Stomach (tissue), 9 donors: ENCODE data around the gene ICAM2. TPM values are rescaled to one million over a fixed set of nuclear protein-coding genes. Genes with fewer than 3 reads are reported as not detected.
A peak's percentile ranks its signal among the peaks of the same experiment; 100 is the strongest.
"Not testable (repeated sequence)": the region's sequence is repeated elsewhere in the genome, so short reads cannot be mapped to it uniquely, and the experiment has no call there.

Experiments used
- DNase-seq, 2 donors: peaks; one replicate each; pipeline versions ENCODE4 v3.0.0 to v3.0.0-alpha.2; 2013 to 2019
- H3K27ac ChIP-seq, 5 donors: fragments of 200-600 bp in 4 of 5; sonication (generic) in 4 of 5; one replicate each; pipeline ENCODE4 v1.5.1; 2013 to 2019; ENCODE audit warnings: mild to moderate bottlenecking in 1 of 5, moderate library complexity in 1 of 5
- H3K27me3 ChIP-seq, 3 donors: fragments of 200-600 bp; sonication (generic); one replicate each; pipeline ENCODE4 v1.5.1; 2017 to 2019; ENCODE audit warnings: mixed run types in 1 of 3
- H3K36me3 ChIP-seq, 4 donors: fragments of 200-600 bp; sonication (generic); 1 replicate in 3 of 4; 2 replicates in 1 of 4; pipeline ENCODE4 v1.5.1; 2016 to 2019
- H3K4me1 ChIP-seq, 4 donors: fragments of 200-600 bp; sonication (generic); one replicate each; pipeline ENCODE4 v1.5.1; 2016 to 2019
- H3K4me3 ChIP-seq, 4 donors: fragments of 200-600 bp; sonication (generic) in 3 of 4; one replicate each; pipeline ENCODE4 v1.5.1; 2016 to 2019; ENCODE audit warnings: mild to moderate bottlenecking in 1 of 4
- H3K9me3 ChIP-seq, 4 donors: fragments of 200-600 bp; sonication (generic); one replicate each; pipeline ENCODE4 v1.5.1; 2016 to 2019
- EP300 ChIP-seq: sonication (generic); formaldehyde crosslinking; IDR thresholded peaks from one replicate; pipeline ENCODE4 v1.6.1; 2017; ENCODE audit warnings: antibody characterized with exemption
- POLR2A ChIP-seq, 4 donors: fragments of 450-650 bp; IDR thresholded peaks; one replicate each; pipeline ENCODE4 v1.6.1; 2016; ENCODE audit warnings: antibody characterized with exemption in 4 of 4, control low read depth in 2 of 4, mild to moderate bottlenecking in 1 of 4, moderate library complexity in 1 of 4
- POLR2AphosphoS5 ChIP-seq, 3 donors: sonication (generic); formaldehyde crosslinking; IDR thresholded peaks; one replicate each; pipeline ENCODE4 v1.6.1; 2016; ENCODE audit warnings: antibody characterized with exemption in 3 of 3
- WGBS, 5 donors: extraction: QIAGEN DNeasy Blood & Tissue Kit in 3 of 5; methylation state at CpG; one replicate each; pipeline versions ENCODE4 v1.1.5 to v1.1.7; 2013 to 2018; 5-methylcytosine and 5-hydroxymethylcytosine counted together
- intact Hi-C: fragments of 100-400 bp; cut with DNase I; formaldehyde crosslinking; loops from one replicate; pipeline ENCODE4 v1.15.1; 2023; ENCODE audit warnings: low total_unique reads
- polyA plus RNA-seq, 3 donors: library from polyadenylated mRNA; stranded (reverse); fragments of 200-250 nt; gene quantifications; one replicate each; pipeline ENCODE4 v1.2.3, GENCODE V29; 2013
- total RNA-seq, 5 donors: library from RNA; depleted of rRNA; stranded (reverse); fragments of >200 nt; gene quantifications; one replicate each; pipeline versions ENCODE4 v1.1.0 to v1.2.3, GENCODE V29; 2014 to 2016
- TF ChIP-seq, protein P1 (sequence below), 7 experiments: fragments of 450-650 bp in 4 of 7; fragments of 200-600 bp in 3 of 7; sonication (generic) in 3 of 7; IDR thresholded peaks; one replicate each; pipeline ENCODE4 v1.5.1; 2016 to 2019; ENCODE audit warnings: antibody characterized with exemption in 7 of 7, control low read depth in 2 of 7, mild to moderate bottlenecking in 1 of 7
- donor health status: healthy with polysubstance abuse.
- donor health status: Bipolar disorder and iron deficiency.
- donor health status: healthy.

The ICAM2 gene
- total and polyA plus RNA-seq, 8 donors: 4.7 to 25.3 (median 10.7) TPM; not detected in 2

- Histone ChIP-seq H3K27me3 (peaks cover 0 to 13% (median 0%) of the 10 kb centered on the region in 3 donors), H3K4me1 (peaks cover 6 to 30% (median 19%) of the 10 kb centered on the region in 4 donors), H3K36me3 (no peaks in the 10 kb centered on the region), H3K27ac (peak overlapping the region in 4 of 5 donors; percentile 15 to 71 (median 54)), H3K9me3 (peaks cover 0 to 10% (median 5%) of the 10 kb centered on the region in 4 donors), H3K4me3 (no peak overlapping the region)
- TF ChIP-seq POLR2A (IDR thresholded peaks at IDR 0.05) (no peak), POLR2AphosphoS5 (IDR thresholded peaks at IDR 0.05) (no peak), EP300 (no peak)
- TF ChIP-seq, protein P1, sequence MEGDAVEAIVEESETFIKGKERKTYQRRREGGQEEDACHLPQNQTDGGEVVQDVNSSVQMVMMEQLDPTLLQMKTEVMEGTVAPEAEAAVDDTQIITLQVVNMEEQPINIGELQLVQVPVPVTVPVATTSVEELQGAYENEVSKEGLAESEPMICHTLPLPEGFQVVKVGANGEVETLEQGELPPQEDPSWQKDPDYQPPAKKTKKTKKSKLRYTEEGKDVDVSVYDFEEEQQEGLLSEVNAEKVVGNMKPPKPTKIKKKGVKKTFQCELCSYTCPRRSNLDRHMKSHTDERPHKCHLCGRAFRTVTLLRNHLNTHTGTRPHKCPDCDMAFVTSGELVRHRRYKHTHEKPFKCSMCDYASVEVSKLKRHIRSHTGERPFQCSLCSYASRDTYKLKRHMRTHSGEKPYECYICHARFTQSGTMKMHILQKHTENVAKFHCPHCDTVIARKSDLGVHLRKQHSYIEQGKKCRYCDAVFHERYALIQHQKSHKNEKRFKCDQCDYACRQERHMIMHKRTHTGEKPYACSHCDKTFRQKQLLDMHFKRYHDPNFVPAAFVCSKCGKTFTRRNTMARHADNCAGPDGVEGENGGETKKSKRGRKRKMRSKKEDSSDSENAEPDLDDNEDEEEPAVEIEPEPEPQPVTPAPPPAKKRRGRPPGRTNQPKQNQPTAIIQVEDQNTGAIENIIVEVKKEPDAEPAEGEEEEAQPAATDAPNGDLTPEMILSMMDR (IDR thresholded peaks at IDR 0.05): no peak
- intact Hi-C loops: no loop called here
- DNase-seq: no peak
- WGBS, 5 donors: 63 to 75% (median 71%) methylated on average over 5 of the region's 5 CpGs
Observed at GRCh38 chr17:63984236-63984635, 36.2 kb downstream of the ICAM2 start.

- H3K27me3 ChIP-seq: peaks cover 0 to 4% (median 0%) of the 10 kb centered on the region in 3 donors
- no peaks in the 10 kb centered on the region for H3K36me3 ChIP-seq
- H3K27ac ChIP-seq: peak overlapping the region in 3 of 5 donors; percentile 10 to 71 (median 66)
- H3K4me3 ChIP-seq: no peak overlapping the region
- 31 to 75% (median 68%) methylated on average over 6 to 7 of the region's 7 CpGs for WGBS, 5 donors
- no peak for DNase-seq
- TF ChIP-seq, protein P1 (IDR thresholded peaks at IDR 0.05): no peak
- no peak for TF ChIP-seq EP300
- TF ChIP-seq POLR2A (IDR thresholded peaks at IDR 0.05): no peak
- no peak for TF ChIP-seq POLR2AphosphoS5 (IDR thresholded peaks at IDR 0.05)
- H3K4me1 ChIP-seq: peaks cover 0 to 24% (median 14%) of the 10 kb centered on the region in 4 donors
- peaks cover 0 to 10% (median 5%) of the 10 kb centered on the region in 4 donors for H3K9me3 ChIP-seq
- intact Hi-C loops: no loop called here
Observed at GRCh38 chr17:63983320-63983719, 37.1 kb downstream of the ICAM2 start.

- H3K27me3 ChIP-seq, DNase-seq, H3K4me3 ChIP-seq, intact Hi-C loops, H3K36me3 ChIP-seq, H3K9me3 ChIP-seq: not testable (repeated sequence)
- Histone ChIP-seq H3K4me1 (peaks cover 0 to 23% (median 12%) of the 10 kb centered on the region in 4 donors), H3K27ac (peak overlapping the region in 1 of 5 donors; percentile 71)
- WGBS, 5 donors: 89 to 100% (median 93%) methylated on average over 2 of the region's 2 CpGs
Observed at GRCh38 chr17:63982641-63983040, 37.8 kb downstream of the ICAM2 start.

- intact Hi-C loops: no loop called here
- no peak for DNase-seq
- Histone ChIP-seq H3K4me3 (no peak overlapping the region), H3K27me3 (peaks cover 0 to 10% (median 0%) of the 10 kb centered on the region in 3 donors), H3K27ac (no peak overlapping the region), H3K9me3 (peaks cover 0 to 10% (median 5%) of the 10 kb centered on the region in 4 donors), H3K4me1 (peaks cover 0 to 10% (median 0%) of the 10 kb centered on the region in 4 donors), H3K36me3 (no peaks in the 10 kb centered on the region)
- 68 to 76% (median 75%) methylated on average over 13 of the region's 13 CpGs for WGBS, 5 donors
- TF ChIP-seq, protein P1 (IDR thresholded peaks at IDR 0.05): no peak
- TF ChIP-seq EP300 (no peak), POLR2AphosphoS5 (IDR thresholded peaks at IDR 0.05) (no peak), POLR2A (IDR thresholded peaks at IDR 0.05) (no peak)
Observed at GRCh38 chr17:63978272-63979200, 41.9 kb downstream of the ICAM2 start.
